Loucy (cell line): ENCODE measurements around the gene PA2G4.
A peak's percentile ranks its signal among the peaks of the same experiment; 100 is the strongest.

ENCODE experiments used
- CTCF ChIP-seq: fragments of 200-600 bp; sonication (generic); conservative IDR thresholded peaks from 2 replicates; pipeline ENCODE4 v1.5.1; 2014; ENCODE audit warnings: mild to moderate bottlenecking, antibody characterized with exemption, low read length
- EZH2phosphoT487 ChIP-seq: fragments of 200-600 bp; IDR thresholded peaks from 2 replicates; pipeline ENCODE4 v1.6.1; 2018; ENCODE audit warnings: antibody characterized with exemption, mild to moderate bottlenecking, moderate library complexity, borderline replicate concordance

GRCh38 chr12:56151672-56152131 is 47.3 kb downstream of the PA2G4 start:
- TF ChIP-seq CTCF (peak; percentile 62), EZH2phosphoT487 (no peak)
